LNCaP clone FGC (cell line): Measurements from ENCODE around the gene CASZ1.

Source experiments
- DNase-seq: peaks from one replicate; pipeline ENCODE4 v3.0.0-alpha.2; 2011; ENCODE audit warnings: low read depth
- H3K4me3 ChIP-seq: 2 replicates; pipeline ENCODE4 v1.5.1; 2011; ENCODE audit warnings: mild to moderate bottlenecking, low read depth, low read length, control low read depth
- CTCF ChIP-seq: IDR thresholded peaks from 2 replicates; pipeline ENCODE4 v1.5.1; 2012; ENCODE audit warnings: mild to moderate bottlenecking; ENCODE audit not compliant: control insufficient read depth, insufficient read depth; ENCODE audit errors: extremely low read depth

Gene CASZ1

GRCh38 chr1:10740123-10740522, 56.3 kb downstream of the CASZ1 start:
- no peak for DNase-seq
- no peak for TF ChIP-seq CTCF
- H3K4me3 ChIP-seq: no peak overlapping the region

GRCh38 chr1:10739589-10739988, 56.9 kb downstream of the CASZ1 start:
- TF ChIP-seq CTCF: no peak
- H3K4me3 ChIP-seq: no peak overlapping the region
- no peak for DNase-seq

GRCh38 chr1:10738061-10739058, 58.1 kb downstream of the CASZ1 start:
- no peak for DNase-seq
- no peak overlapping the region for H3K4me3 ChIP-seq
- no peak for TF ChIP-seq CTCF

- no peak for DNase-seq
- no peak for TF ChIP-seq CTCF
- no peak overlapping the region for H3K4me3 ChIP-seq
These were observed 58.8 kb downstream of the CASZ1 start for GRCh38 chr1:10737651-10738050.

- no peak overlapping the region for H3K4me3 ChIP-seq
- no peak for TF ChIP-seq CTCF
- DNase-seq: no peak
These were observed 59.5 kb downstream of the CASZ1 start for GRCh38 chr1:10736634-10737586.

GRCh38 chr1:10735563-10736305, 60.7 kb downstream of the CASZ1 start:
- no peak for TF ChIP-seq CTCF
- DNase-seq: no peak

More at GRCh38 chr1:10735563-10736305, 60.7 kb downstream of the CASZ1 start:
- no peak overlapping the region for H3K4me3 ChIP-seq
